MCF 10A (cell line): ENCODE data around the gene OSCP1. TPM values are rescaled to one million over a fixed set of nuclear protein-coding genes. Genes with fewer than 3 reads are reported as not detected.
A peak's percentile ranks its signal among the peaks of the same experiment; 100 is the strongest.
"Not testable (repeated sequence)": the region's sequence is repeated elsewhere in the genome, so short reads cannot be mapped to it uniquely, and the experiment has no call there.

Source experiments
- BruUV-seq: library from RNA; stranded (reverse); fragments of 400-500 nt; replicated peaks from 2 replicates; lab custom pipeline; 2021; lab: Mats Ljungman, UMichigan
- CTCF ChIA-PET: fragments of 300-600 bp; sonication (Branson Sonifier 250); formaldehyde crosslinking; extraction: SDS; loops from one replicate; lab custom pipeline; 2021; ENCODE audit warnings: antibody characterized with exemption, inconsistent platforms; lab: Yijun Ruan, JAX
- POLR2A ChIA-PET: fragments of 300-600, 350-650 bp; sonication (Branson Sonifier 250); formaldehyde crosslinking; extraction: SDS; loops from one replicate; lab custom pipeline; 2020; ENCODE audit warnings: antibody characterized with exemption, inconsistent platforms; lab: Yijun Ruan, JAX
- DNase-seq: peaks from one replicate; pipeline ENCODE4 v3.0.0-alpha.2; 2018; ENCODE audit not compliant: unreplicated experiment
- H3K27ac Mint-ChIP-seq: one replicate; pipeline ENCODE4 v1.8.0; 2022; ENCODE audit warnings: mild to moderate bottlenecking, low read depth, mixed read lengths; ENCODE audit not compliant: unreplicated experiment
- H3K27me3 Mint-ChIP-seq: one replicate; pipeline ENCODE4 v1.8.0; 2022; ENCODE audit warnings: mixed read lengths; ENCODE audit not compliant: insufficient read depth, unreplicated experiment
- H3K36me3 Mint-ChIP-seq: one replicate; pipeline ENCODE4 v1.8.0; 2022; ENCODE audit warnings: mild to moderate bottlenecking, moderate library complexity, mixed read lengths; ENCODE audit not compliant: insufficient read depth, unreplicated experiment
- H3K4me1 Mint-ChIP-seq: one replicate; pipeline ENCODE4 v1.8.0; 2022; ENCODE audit warnings: mixed read lengths; ENCODE audit not compliant: insufficient read depth, unreplicated experiment
- H3K4me3 Mint-ChIP-seq: one replicate; pipeline ENCODE4 v1.8.0; 2022; ENCODE audit warnings: mild to moderate bottlenecking, moderate library complexity, mixed read lengths; ENCODE audit not compliant: unreplicated experiment
- H3K9me3 Mint-ChIP-seq: one replicate; pipeline ENCODE4 v1.8.0; 2022; ENCODE audit warnings: mixed read lengths; ENCODE audit not compliant: unreplicated experiment
- CTCF ChIP-seq: fragments of 200-600 bp; IDR thresholded peaks from one replicate; pipeline ENCODE4 v1.8.0; 2022; ENCODE audit warnings: antibody characterized with exemption, mild to moderate bottlenecking; ENCODE audit not compliant: unreplicated experiment
- intact Hi-C: fragments of 100-400 bp; cut with micrococcal nuclease; formaldehyde crosslinking; loops from 2 replicates; pipeline ENCODE4 v1.14.1; 2022
- total RNA-seq: library from RNA; stranded (reverse); gene quantifications from 2 replicates; pipeline ENCODE4 v1.2.3, GENCODE V29; 2022

OSCP1 gene
- total RNA-seq, 1 experiment from 2014 or later, result 7.6 TPM

- no peak for DNase-seq
- no peaks in the 10 kb centered on the region for H3K9me3 Mint-ChIP-seq
- no peaks in the 10 kb centered on the region for H3K36me3 Mint-ChIP-seq
- ChIA-PET CTCF (interaction anchor here (0.6 kb wide), 1 partner anchor 8 kb away, joined by 5 read pairs; no protein-coding TSS in a partner anchor), POLR2A (no interaction called here)
- intact Hi-C loops, result no loop called here
- no TSS peak for BruUV-seq
- H3K27me3 Mint-ChIP-seq, result peaks cover 32% of the 10 kb centered on the region
- TF ChIP-seq CTCF, result no peak
- no peak overlapping the region for H3K27ac Mint-ChIP-seq
- no peak overlapping the region for H3K4me3 Mint-ChIP-seq
- no peaks in the 10 kb centered on the region for H3K4me1 Mint-ChIP-seq
Observed at GRCh38 chr1:36493524-36493923, 43.3 kb upstream of the OSCP1 start.

- Mint-ChIP-seq H3K27me3 (peaks cover 24% of the 10 kb centered on the region), H3K4me3 (no peak overlapping the region), H3K27ac (no peak overlapping the region), H3K9me3 (no peaks in the 10 kb centered on the region), H3K4me1 (no peaks in the 10 kb centered on the region), H3K36me3 (no peaks in the 10 kb centered on the region)
- DNase-seq, result no peak
- ChIA-PET POLR2A (no interaction called here), CTCF (interaction anchor here (0.5 to 1.7 kb wide), 2 partner anchors 83 to 181 kb away, joined by 3 to 5 read pairs; no protein-coding TSS in a partner anchor)
- TF ChIP-seq CTCF, result no peak
- intact Hi-C loops, result no loop called here
- BruUV-seq, result no TSS peak
Observed at GRCh38 chr1:36492491-36492890, 42.2 kb upstream of the OSCP1 start.

GRCh38 chr1:36489258-36490051 lies 39.2 kb upstream of the OSCP1 start:
- DNase-seq, H3K36me3 Mint-ChIP-seq, CTCF ChIA-PET, H3K4me1 Mint-ChIP-seq, H3K9me3 Mint-ChIP-seq, intact Hi-C loops, BruUV-seq, POLR2A ChIA-PET, H3K27ac Mint-ChIP-seq, H3K4me3 Mint-ChIP-seq: not testable (repeated sequence)
- H3K27me3 Mint-ChIP-seq, result peaks cover 15% of the 10 kb centered on the region

- no TSS peak for BruUV-seq
- no peaks in the 10 kb centered on the region for H3K36me3 Mint-ChIP-seq
- TF ChIP-seq CTCF, result no peak
- intact Hi-C loops, result no loop called here
- no peak for DNase-seq
- H3K4me3 Mint-ChIP-seq, result no peak overlapping the region
- CTCF ChIA-PET, result interaction anchor here (0.6 kb wide), 1 partner anchor 264 kb away, joined by 3 read pairs; the partner anchor contains the start of gene THRAP3
- peak overlapping the region; percentile 75 for H3K27ac Mint-ChIP-seq
- H3K4me1 Mint-ChIP-seq, result peaks cover 6% of the 10 kb centered on the region
- POLR2A ChIA-PET, result interaction anchor here (1.8 kb wide), 1 partner anchor 23 kb away, joined by 7 read pairs; the partner anchor contains the start of gene MRPS15
- H3K27me3 Mint-ChIP-seq, result no peaks in the 10 kb centered on the region
- H3K9me3 Mint-ChIP-seq, result no peaks in the 10 kb centered on the region
Observed at GRCh38 chr1:36487906-36488305, 37.7 kb upstream of the OSCP1 start.

- ChIA-PET CTCF (interaction anchor here (0.6 kb wide), 1 partner anchor 263 kb away, joined by 3 read pairs; the partner anchor contains the start of gene THRAP3), POLR2A (interaction anchor here (0.9 to 1.8 kb wide), 2 partner anchors 23 to 37 kb away, joined by 4 to 7 read pairs; partner anchors contain the start of genes MRPS15 and OSCP1)
- BruUV-seq, intact Hi-C loops, H3K27me3 Mint-ChIP-seq, H3K4me1 Mint-ChIP-seq, DNase-seq, H3K36me3 Mint-ChIP-seq, H3K9me3 Mint-ChIP-seq: not testable (repeated sequence)
- H3K4me3 Mint-ChIP-seq, result peak overlapping the region; percentile 36
- H3K27ac Mint-ChIP-seq, result peak overlapping the region; percentile 75
Observed at GRCh38 chr1:36487336-36487725, 37.1 kb upstream of the OSCP1 start.
